Activated CD4-positive, alpha-beta T cell treated with anti-CD3 and anti-CD28 coated beads, Interleukin-2, amount 50 U/mL, for 16 hours (primary cell): ENCODE results near the gene PURA.

Experiments used
- DNase-seq: peaks from one replicate; pipeline ENCODE4 v3.0.0-alpha.2; 2020

The PURA gene

DNA sequence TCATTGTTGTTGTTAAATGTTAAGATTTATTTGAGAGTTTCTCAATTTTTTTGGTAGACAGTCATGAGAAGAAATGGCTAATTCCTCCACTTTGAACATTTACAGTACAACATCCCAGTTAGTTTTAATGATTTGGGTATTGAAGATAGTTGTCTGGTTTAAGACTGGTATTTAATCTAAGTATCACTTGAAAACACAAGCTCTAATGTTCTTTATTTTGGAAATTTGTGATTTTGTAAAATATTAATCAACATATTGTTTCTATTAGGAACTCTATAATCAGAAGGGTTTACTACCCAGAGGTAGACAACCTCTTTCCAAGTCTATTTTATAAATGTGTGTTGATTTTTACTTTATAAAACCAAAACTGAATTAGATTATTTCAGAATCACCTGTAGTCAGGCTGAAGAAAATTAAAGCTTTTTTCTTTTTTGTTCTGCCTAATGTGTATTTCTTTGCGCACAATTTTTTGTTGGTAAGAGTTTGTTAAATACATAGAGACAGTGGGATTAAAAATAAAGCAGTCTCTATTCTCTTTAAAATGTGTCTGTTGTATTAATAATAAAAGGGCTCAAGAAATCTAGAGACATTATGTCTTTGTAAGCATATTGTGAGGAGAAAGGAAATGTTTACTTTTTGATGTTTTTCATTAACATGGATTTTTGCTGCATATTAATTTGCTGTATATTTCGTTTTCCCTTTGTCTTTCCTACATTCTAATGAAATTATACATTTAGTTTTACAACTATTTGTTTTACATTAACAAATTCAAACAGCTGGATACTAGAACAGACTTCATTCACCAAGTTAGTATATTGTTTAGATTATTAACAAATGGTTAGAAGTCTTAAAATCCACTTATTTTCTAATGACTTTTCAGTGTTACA, 3.9 kb upstream of the PURA start:
- DNase-seq = no peak

DNA sequence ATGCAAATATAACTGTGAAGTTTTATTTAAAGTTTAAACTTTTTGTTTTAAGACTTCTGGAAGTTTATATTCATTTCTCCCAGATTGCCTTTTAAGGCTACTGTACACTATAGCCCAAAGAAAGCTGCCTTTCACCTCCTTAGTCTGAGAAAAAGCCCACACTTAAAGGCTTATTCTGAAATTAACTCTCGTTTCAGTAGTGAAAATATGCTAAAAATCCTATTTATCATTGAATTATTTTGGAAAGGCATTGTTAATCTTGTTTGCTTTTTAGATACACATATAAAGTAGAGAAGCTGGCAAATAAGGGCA, 3.3 kb upstream of the PURA start:
- DNase-seq = no peak

DNA sequence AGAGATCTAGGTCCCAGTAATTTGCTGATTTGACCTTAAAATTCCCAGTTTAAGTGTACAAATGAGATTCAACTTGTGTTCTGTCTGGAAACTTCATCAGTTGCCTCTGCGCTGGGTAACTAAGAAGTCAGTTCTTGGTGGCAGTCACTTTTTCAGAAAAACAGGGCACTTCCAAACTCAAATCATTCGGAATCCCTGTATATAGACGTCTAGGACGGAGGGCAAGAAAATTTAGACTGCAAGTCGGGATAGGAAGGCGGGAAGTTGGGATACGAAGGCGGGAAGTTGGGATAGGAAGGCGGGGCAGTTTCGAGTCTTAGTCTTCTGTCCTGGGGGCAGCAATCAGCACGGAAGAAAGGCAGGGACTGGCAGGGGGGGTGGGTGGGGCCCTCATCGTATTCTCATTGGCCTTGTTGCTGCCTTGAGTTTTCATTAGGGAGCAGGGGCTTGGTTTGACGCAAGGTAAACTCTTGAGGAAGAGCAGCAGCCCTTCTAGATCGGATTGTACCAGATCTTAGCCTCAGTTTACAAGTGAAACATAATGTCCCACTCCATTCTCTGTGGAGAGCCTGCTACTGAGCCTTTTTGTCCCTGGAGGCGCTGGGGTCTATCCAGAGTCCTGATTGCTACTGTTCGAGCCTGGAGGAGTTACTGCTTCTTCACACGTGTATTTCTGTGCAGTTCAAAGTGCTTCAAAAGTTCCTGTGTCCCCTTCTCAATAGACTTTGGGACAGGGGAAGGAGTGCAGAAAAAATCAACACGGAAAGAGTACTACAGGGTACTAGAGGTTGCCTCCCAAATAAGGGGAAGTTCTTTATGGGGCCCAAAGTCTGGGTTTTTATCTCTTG, 2.7 kb upstream of the PURA start:
- DNase-seq = no peak

DNA sequence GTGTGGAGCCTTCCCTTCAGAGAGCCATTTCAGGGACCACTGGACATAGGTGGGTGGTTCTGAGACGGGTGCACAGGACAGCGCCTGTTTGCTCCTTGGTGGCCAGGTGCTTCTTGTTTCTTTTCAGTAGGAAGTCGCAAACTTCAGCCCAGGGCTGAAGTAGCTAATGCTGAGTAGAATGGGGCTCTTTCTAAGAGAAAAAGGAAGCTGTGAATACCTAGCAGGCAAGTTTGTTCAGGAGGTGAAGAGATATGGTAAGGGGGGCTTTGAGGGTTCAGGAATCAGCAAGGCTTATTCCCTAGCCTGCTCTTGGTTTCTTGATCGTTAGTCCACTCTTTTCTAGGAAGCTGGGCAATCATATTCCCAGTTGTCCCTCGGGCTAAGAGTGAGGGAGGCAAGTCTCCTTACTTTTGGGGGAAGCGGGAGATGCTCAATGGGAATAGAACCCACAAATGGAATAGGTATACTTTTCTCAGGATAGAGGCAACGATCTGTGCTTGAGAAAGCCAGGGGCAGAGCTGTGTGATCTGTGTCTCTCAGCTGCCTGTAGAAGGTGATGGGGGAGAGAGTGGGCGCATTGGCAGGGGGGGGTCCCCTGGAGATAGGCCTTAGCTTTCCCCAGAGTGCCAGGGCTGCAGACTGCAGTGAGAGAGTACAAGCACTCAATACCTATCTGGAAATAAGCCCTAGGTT, 1.9 kb upstream of the PURA start:
- DNase-seq = no peak

DNA sequence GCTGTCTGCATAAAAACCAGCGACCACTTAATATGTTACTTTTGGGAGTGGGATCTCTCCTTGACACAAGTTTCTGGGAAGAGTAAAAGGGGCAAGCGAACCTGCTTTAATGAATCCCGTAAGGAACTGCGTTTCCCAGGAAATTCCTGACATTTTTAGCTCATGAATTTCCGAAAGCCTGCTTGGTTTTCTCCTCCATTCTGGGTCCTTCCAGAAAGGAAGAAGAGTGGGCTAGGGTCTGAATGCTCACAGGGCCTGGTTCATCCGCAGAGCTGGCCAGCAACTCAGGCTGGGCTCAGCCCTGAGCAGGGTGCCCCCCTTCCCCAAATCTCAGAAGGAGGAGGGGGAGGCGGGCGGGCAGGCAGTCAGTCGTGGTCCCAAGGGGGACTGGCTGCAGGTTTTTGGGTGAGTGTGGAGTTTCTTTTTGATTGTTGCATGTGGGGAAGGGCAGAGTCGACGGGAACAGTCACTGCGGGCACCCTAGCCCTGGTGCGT, 1.2 kb upstream of the PURA start:
- DNase-seq = no peak

DNA sequence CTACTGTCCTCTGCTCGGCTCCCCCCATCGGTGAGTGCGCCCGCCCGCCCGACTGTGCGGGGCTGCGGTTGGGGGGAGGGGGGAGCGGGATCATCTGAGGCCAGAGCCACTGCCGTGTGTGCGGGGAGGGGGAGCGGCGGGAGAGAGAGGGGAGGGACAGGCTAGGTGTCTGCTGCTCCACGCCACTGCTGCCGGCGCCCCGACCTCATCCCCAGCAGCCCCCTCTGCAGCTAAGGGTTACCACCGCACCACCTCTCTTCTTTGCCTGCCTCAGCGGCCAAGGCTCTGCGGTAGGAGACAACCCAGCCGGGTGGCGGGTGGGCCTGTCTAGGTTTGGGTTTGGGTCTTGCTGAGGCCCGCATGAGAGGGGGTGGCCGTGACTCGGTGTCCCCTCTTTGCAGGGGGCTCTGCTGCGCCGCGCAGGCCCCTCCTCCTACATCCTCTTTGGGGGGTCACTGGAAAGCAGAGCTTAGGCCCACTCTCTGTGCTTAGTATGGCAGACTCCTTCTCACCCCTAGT, 670 bp upstream of the PURA start:
- no peak for DNase-seq

DNA sequence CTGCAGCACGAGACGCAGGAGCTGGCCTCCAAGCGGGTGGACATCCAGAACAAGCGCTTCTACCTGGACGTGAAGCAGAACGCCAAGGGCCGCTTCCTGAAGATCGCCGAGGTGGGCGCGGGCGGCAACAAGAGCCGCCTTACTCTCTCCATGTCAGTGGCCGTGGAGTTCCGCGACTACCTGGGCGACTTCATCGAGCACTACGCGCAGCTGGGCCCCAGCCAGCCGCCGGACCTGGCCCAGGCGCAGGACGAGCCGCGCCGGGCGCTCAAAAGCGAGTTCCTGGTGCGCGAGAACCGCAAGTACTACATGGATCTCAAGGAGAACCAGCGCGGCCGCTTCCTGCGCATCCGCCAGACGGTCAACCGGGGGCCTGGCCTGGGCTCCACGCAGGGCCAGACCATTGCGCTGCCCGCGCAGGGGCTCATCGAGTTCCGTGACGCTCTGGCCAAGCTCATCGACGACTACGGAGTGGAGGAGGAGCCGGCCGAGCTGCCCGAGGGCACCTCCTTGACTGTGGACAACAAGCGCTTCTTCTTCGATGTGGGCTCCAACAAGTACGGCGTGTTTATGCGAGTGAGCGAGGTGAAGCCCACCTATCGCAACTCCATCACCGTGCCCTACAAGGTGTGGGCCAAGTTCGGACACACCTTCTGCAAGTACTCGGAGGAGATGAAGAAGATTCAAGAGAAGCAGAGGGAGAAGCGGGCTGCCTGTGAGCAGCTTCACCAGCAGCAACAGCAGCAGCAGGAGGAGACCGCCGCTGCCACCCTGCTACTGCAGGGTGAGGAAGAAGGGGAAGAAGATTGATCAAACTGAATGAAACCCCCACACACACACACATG, 654 bp downstream of the PURA start:
- DNase-seq = peak; percentile 44

DNA sequence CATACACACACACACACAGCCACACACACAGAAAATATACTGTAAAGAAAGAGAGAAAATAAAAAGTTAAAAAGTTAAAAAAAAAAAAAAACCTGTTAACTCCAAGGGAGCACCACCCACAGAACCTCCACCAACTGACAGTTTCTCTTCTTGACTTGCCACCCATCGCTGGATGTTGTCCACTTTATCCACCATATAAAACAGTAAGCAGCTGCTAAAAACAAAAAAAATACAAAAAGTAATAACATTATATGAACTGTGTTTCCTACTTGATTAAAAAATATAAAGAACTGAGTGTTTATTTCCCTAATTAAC, 1.2 kb downstream of the PURA start:
- DNase-seq = no peak

DNA sequence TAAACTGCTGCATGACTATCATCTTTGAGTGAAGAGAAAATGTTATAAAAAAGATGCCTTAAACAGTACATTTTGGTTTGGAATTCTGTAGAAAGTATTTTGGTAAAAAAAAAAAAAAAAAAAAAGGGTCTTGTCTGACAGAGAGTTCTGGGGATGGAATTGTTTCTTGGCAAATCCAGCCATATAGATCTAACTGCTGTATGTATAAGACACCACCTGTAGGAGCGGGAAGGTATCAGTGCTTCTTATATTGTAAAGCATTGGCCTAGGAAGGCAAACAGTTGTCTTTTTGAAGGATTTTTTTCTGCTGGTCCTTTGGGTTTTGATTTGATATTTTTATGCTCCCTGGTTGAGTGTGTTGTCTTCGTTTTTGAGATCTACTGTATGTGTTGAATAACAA, 2.8 kb downstream of the PURA start:
- no peak for DNase-seq

DNA sequence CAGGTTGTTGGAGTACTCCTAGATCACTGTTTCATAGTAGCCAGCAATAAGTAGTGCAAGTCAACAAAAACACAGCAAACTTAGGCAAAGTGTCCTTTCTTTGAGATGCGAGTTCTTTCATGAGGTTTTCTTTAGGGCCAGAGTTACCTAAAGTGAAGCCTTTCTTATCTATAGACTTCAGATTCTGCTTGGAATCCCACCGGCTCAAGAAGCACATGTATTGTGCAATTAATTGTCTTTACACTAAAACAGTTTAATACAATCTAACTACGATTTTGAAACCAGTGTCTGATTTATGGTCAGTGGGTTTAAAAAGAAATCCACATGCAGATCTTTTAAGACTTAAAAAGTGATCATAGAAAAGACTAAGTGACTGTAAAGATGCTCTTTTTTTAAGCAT, 3.6 kb downstream of the PURA start:
- no peak for DNase-seq

DNA sequence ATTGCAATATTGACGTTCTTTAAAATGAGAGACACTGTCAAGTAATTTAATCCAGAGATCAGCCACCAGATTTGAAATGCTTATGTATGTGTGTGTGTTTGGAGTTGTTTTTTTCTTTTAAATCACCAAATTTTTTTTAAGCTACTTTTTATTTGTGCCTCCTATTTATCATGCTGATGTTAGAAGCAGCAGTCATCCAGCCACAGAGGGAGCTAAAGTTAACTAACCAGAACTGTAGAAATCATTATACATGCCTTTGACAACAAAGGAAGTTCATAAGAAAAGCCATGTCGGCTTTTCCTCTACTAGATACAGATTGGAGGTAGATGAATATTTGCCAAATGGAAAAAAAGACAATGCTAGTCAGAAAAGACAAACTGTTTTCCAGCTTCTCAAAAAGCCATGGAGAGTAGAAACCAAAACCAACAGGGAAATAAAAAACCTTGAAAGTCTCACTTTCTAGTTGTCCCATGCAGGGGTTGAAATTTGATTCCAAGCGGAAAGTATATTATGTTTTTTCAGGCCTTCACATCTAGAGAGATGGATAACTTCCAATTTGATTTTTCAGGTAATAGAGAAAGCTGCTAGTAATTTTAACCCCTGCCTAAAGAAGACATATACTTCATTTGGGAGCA, 4.5 kb downstream of the PURA start:
- DNase-seq = no peak

DNA sequence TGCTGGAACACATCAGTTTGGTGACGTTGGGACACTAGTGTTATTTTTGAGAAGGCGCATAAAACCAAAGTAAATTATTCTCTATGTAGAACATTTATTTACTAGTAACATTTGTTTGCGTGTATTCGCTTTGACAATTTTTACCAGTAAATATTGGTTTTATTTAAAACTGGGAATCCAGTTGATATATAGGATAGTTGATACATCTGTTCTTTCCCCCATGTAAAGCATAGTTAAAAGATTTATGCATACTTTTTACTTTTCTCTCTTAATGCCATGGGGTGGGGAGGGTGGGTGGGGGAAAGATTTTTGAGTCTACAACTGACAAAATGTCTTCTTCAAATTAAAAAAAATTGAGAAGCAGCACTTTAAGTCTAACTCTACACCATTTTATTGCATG, 11.7 kb downstream of the PURA start, which contains the start of gene IGIP:
IGIP (plus strand) TSS at position 301 of the 400 bp plus-strand sequence. CDS start 2,540 bp downstream, outside the sequence.
- DNase-seq = no peak

DNA sequence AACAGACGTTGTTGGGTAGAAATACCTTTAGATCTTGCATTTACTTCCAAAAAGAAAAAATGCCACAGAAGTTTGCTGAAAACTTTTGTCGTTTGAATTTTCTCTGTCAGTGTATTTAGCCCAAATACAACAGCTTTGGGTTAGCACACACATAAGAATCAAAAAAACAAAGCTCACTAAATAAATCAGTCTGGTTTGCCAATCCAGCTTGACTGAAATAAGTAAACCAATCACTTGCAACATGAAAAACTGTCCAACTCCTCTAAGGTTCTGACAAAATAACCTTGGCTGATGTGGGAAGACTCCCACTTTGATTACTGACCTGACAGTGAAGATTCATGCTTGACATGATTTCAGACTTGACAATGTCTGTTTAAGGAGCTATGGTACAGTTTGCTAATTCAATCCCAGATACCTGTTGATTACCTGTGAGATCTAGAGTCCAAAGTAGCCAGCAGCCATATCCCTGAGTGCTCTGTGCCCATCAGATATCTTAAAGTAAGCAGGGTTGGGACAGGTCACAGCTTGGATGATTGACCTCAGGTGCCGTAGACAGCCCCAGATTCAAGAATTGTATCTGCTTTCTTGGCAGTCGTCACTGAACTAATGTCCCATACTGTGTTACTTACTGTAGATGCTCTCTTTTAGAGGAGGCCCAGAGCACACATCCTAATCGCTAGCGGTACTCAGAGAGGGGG, 12.6 kb downstream of the PURA start:
- DNase-seq = no peak

DNA sequence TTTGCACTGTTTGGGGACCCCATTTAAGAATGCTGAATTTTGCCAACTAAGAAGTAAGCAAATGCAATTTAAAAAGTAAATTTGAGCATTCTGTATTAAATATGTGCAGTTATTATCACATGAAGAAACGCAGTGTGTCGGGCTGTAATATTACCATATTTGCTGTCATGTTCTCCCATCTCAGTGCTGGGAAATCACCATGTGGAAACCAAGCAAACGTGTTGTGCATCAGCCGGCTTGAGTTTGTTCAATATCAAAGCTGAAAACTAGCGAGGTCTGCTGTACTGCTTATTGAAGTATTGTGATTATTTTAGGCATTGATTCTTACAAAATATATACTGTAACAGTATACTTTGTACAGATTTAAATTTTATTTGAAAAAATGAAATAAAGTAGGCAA, 14.5 kb downstream of the PURA start:
- no peak for DNase-seq

DNA sequence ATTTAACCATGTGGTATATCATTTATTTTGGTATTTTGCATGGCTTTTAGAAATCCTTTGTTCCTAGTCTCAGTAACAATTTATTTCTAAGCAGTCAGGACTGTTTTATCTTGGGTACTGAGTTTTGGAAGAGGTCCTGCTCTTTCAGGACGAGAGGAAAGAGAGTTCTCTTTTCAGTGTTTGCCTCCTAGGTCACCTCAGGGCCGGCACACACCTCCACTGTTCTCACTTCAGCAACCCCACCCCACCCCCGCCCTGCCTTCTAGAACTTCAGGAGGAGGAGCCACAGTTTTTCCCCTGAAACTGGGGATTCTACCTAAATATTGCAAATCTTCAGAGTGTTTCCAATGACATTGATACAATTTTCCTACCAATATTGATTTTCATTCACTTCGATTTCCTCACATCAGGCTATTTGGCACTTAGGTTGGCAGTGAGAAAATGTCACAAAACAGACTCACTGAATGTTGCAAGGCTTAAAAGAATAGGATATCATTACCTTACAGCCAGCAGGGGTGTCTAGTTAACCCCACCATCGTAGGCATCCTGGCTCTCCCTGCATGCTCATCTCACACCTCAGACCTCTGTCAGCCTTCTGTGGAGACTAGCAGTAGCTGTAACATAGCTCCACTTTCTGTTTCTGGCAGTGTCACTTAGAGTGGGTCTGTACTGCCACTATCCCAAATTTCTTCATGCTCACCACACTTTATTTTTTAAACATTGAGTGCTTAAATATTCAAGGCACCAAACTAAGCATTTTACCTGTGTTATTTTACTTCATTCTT, 17.2 kb downstream of the PURA start:
- DNase-seq = no peak

DNA sequence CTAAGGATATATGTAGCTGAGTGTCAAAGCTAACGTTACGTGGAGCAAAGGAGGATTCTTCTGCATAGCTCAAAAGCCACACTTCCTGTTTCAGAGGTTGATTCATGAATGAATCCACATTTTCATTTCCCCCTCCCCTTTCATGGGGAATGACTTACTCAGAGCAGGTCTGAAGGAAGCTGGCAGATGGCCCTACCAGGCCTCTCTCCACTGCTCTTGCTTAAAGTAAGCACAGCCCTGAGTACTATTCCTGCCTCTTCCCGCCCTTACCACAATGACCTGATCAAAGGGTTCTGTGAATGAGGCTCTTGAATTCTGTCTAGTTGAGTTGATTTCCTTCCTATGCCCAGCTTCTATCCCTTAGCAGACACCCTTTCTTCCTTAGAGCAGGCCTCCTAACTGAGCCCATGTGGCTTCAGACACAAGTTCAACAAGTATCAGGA, 18.1 kb downstream of the PURA start:
- peak; percentile 21 for DNase-seq

DNA sequence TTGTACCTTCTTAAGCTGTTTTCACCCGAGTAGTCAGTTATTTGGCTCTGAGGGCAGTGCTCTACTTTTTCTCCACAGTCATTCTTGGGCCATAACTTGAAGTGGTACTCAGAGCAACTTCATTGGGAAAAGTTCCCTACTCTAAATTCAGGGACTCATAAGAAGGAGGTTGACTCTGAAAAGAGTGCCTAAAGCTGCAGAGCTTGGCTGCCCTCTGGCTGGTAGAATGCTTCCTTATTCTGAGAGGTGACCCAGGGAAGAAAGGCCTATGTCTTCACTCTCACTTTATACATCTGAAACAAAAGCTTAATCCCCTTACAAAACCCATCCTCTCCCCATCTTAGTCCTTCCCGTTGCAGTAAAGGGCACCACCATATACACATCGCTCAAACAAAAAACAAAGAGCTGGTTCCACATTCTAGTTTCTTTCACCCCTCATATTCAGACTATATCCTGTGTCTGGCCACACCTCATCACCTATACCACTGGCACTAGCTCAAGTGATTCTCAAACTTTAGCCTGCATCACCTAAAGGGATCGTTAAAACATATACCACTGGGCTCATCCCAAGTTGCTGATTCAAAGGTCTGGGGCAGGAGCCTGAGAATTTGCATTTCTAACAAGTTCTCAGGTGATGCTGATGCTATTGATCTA, 19.7 kb downstream of the PURA start:
- DNase-seq = no peak

DNA sequence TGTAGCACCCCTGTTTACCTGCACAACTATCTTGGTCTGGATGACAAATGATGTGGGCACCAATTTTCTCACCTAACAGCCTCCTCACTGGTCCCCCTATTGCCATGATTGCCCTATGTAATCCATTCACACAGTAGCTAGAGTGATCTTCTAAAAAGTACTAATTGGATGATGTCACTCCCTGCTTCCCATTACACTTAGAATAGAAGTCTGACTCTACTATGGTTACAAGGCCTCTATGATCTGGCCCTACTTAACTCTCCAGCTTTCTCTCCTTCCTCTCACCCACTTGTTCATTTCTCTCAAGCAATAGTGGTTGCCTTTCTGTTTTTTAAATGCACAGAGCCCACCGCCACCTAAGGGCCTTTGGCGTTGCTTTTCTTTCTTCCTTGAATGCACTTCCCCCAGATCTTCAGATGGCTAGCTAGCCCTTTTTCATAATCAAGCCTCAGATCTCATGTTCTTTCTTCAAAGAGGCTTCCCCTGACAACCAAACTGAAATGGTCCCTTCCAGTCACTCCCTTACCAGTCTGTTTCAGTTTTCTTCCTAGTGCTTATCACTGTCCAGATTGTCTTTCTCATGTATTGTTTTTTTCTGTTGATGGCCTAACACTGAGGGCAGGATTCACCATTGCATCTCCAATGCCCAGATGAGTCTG, 20.5 kb downstream of the PURA start:
- no peak for DNase-seq

DNA sequence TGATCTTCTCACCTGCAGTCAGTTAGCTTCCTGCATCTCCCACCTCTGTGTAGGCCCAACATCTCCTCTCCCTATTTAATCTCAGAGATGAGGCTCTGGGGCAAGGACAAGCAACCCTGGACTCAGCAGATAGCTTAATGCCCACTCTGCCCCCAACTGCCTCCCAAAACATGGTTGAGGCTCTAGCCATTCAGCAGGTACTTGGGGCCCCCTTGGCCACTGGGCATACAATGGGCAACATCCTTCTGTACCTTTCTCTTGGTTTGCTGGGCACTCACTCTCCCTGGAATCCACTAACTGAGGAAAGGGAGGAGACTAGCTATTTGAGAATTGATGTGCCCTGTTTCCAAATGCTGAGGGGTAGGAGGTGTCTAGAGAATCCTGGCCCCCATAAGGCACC, 21.2 kb downstream of the PURA start:
- DNase-seq = no peak
